Stomach (tissue), 4 donors: Measurements from ENCODE around the gene KIF6.

Source experiments
- POLR2A ChIP-seq, 4 donors: fragments of 450-650 bp; IDR thresholded peaks; one replicate each; pipeline ENCODE4 v1.6.1; 2016; ENCODE audit warnings: antibody characterized with exemption in 4 of 4, control low read depth in 2 of 4, mild to moderate bottlenecking in 1 of 4, moderate library complexity in 1 of 4
- TF ChIP-seq, protein P1 (sequence below), 7 experiments: fragments of 450-650 bp in 4 of 7; fragments of 200-600 bp in 3 of 7; sonication (generic) in 3 of 7; IDR thresholded peaks; one replicate each; pipeline ENCODE4 v1.5.1; 2016 to 2019; ENCODE audit warnings: antibody characterized with exemption in 7 of 7, control low read depth in 2 of 7, mild to moderate bottlenecking in 1 of 7

DNA sequence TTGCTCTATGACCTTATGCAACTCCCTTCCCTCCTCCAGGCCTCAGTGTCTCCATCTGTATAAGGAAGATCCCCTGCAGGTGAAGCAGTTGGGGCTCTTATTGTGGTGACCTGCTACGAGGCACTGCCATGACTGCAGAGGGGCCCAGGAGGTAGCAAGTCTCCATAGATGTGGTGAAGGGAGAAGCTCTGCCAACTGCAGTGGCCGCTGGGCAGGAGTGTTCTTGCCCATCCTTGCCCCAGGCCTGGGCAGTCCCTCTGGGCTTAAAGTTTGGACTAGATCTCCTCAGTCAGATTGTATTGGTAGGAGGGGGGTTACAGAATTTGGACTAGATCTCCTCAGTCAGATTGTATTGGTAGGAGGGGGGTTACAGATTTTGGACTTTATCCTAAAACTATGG, 423.2 kb downstream of the KIF6 start:
- TF ChIP-seq, protein P1, sequence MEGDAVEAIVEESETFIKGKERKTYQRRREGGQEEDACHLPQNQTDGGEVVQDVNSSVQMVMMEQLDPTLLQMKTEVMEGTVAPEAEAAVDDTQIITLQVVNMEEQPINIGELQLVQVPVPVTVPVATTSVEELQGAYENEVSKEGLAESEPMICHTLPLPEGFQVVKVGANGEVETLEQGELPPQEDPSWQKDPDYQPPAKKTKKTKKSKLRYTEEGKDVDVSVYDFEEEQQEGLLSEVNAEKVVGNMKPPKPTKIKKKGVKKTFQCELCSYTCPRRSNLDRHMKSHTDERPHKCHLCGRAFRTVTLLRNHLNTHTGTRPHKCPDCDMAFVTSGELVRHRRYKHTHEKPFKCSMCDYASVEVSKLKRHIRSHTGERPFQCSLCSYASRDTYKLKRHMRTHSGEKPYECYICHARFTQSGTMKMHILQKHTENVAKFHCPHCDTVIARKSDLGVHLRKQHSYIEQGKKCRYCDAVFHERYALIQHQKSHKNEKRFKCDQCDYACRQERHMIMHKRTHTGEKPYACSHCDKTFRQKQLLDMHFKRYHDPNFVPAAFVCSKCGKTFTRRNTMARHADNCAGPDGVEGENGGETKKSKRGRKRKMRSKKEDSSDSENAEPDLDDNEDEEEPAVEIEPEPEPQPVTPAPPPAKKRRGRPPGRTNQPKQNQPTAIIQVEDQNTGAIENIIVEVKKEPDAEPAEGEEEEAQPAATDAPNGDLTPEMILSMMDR (IDR thresholded peaks at IDR 0.05), result no peak
- no peak for TF ChIP-seq POLR2A (IDR thresholded peaks at IDR 0.05)
